Measurements from ENCODE around the gene ZNF3.

Gene ZNF3

GRCh38 chr7:100099452-100099851 is 17.9 kb upstream of the ZNF3 start:
- Mint-ChIP-seq H3K36me3 (ENCODE audit: low read depth) (peaks cover 71% of the 10 kb centered on the region), H3K4me3 (peak overlapping the region; percentile 89)

GRCh38 chr7:100098913-100099312 is 17.4 kb upstream of the ZNF3 start:
- H3K9me3 Mint-ChIP-seq = no peaks in the 10 kb centered on the region
- no peaks in the 10 kb centered on the region for H3K27me3 Mint-ChIP-seq
- peaks cover 55% of the 10 kb centered on the region for H3K4me1 Mint-ChIP-seq (ENCODE audit: low read depth)
- H3K27ac Mint-ChIP-seq = peak overlapping the region; percentile 79
- H3K36me3 Mint-ChIP-seq (ENCODE audit: low read depth) = peaks cover 73% of the 10 kb centered on the region
- peak overlapping the region; percentile 89 for H3K4me3 Mint-ChIP-seq

More at GRCh38 chr7:100099452-100099851, 17.9 kb upstream of the ZNF3 start:
- Mint-ChIP-seq H3K27ac (peak overlapping the region; percentile 96), H3K4me1 (ENCODE audit: low read depth) (peaks cover 55% of the 10 kb centered on the region), H3K9me3 (no peaks in the 10 kb centered on the region), H3K27me3 (no peaks in the 10 kb centered on the region)

GRCh38 chr7:100095704-100096103 is 14.2 kb upstream of the ZNF3 start:
- Mint-ChIP-seq H3K9me3 (no peaks in the 10 kb centered on the region), H3K4me3 (no peak overlapping the region), H3K36me3 (ENCODE audit: low read depth) (peaks cover 97% of the 10 kb centered on the region), H3K4me1 (ENCODE audit: low read depth) (peaks cover 65% of the 10 kb centered on the region), H3K27me3 (no peaks in the 10 kb centered on the region), H3K27ac (peak overlapping the region; percentile 76)

- H3K4me1 Mint-ChIP-seq (ENCODE audit: low read depth) = peaks cover 66% of the 10 kb centered on the region
- H3K9me3 Mint-ChIP-seq = no peaks in the 10 kb centered on the region
- H3K4me3 Mint-ChIP-seq = no peak overlapping the region
- no peaks in the 10 kb centered on the region for H3K27me3 Mint-ChIP-seq
- H3K36me3 Mint-ChIP-seq (ENCODE audit: low read depth) = peaks cover 97% of the 10 kb centered on the region
- H3K27ac Mint-ChIP-seq = peak overlapping the region; percentile 23
Measured at GRCh38 chr7:100095289-100095688, 13.8 kb upstream of the ZNF3 start.

GRCh38 chr7:100093925-100094486 is 12.5 kb upstream of the ZNF3 start:
- H3K27me3 Mint-ChIP-seq = no peaks in the 10 kb centered on the region
- no peak overlapping the region for H3K4me3 Mint-ChIP-seq
- H3K27ac Mint-ChIP-seq = no peak overlapping the region
- no peaks in the 10 kb centered on the region for H3K9me3 Mint-ChIP-seq
- H3K4me1 Mint-ChIP-seq (ENCODE audit: low read depth) = peaks cover 66% of the 10 kb centered on the region
- peaks cover 84% of the 10 kb centered on the region for H3K36me3 Mint-ChIP-seq (ENCODE audit: low read depth)

GRCh38 chr7:100093498-100093897 is 12.0 kb upstream of the ZNF3 start:
- H3K4me3 Mint-ChIP-seq = no peak overlapping the region
- peaks cover 79% of the 10 kb centered on the region for H3K36me3 Mint-ChIP-seq (ENCODE audit: low read depth)

GRCh38 chr7:100093054-100093453 is 11.5 kb upstream of the ZNF3 start:
- Mint-ChIP-seq H3K9me3 (no peaks in the 10 kb centered on the region), H3K36me3 (ENCODE audit: low read depth) (peaks cover 75% of the 10 kb centered on the region), H3K4me1 (ENCODE audit: low read depth) (peaks cover 62% of the 10 kb centered on the region), H3K27ac (no peak overlapping the region), H3K4me3 (no peak overlapping the region), H3K27me3 (no peaks in the 10 kb centered on the region)

More at GRCh38 chr7:100093498-100093897, 12.0 kb upstream of the ZNF3 start:
- Mint-ChIP-seq H3K4me1 (ENCODE audit: low read depth) (peaks cover 62% of the 10 kb centered on the region), H3K27me3 (no peaks in the 10 kb centered on the region), H3K27ac (peak overlapping the region; percentile 52), H3K9me3 (no peaks in the 10 kb centered on the region)

GRCh38 chr7:100091411-100092181 is 10.1 kb upstream of the ZNF3 start:
- Mint-ChIP-seq H3K27me3 (no peaks in the 10 kb centered on the region), H3K36me3 (ENCODE audit: low read depth) (peaks cover 62% of the 10 kb centered on the region), H3K4me3 (peak overlapping the region; percentile 30), H3K27ac (peak overlapping the region; percentile 63), H3K9me3 (no peaks in the 10 kb centered on the region), H3K4me1 (ENCODE audit: low read depth) (peaks cover 60% of the 10 kb centered on the region)

GRCh38 chr7:100090527-100091410 is 9.2 kb upstream of the ZNF3 start:
- H3K27ac Mint-ChIP-seq = peak overlapping the region; percentile 63
- no peaks in the 10 kb centered on the region for H3K27me3 Mint-ChIP-seq
- H3K9me3 Mint-ChIP-seq = no peaks in the 10 kb centered on the region
- H3K4me1 Mint-ChIP-seq (ENCODE audit: low read depth) = peaks cover 58% of the 10 kb centered on the region
- peaks cover 55% of the 10 kb centered on the region for H3K36me3 Mint-ChIP-seq (ENCODE audit: low read depth)
- H3K4me3 Mint-ChIP-seq = peak overlapping the region; percentile 54

GRCh38 chr7:100089458-100090196 is 8.1 kb upstream of the ZNF3 start:
- Mint-ChIP-seq H3K4me3 (peak overlapping the region; percentile 90), H3K27ac (peak overlapping the region; percentile 97), H3K9me3 (no peaks in the 10 kb centered on the region), H3K4me1 (ENCODE audit: low read depth) (peaks cover 51% of the 10 kb centered on the region), H3K27me3 (no peaks in the 10 kb centered on the region), H3K36me3 (ENCODE audit: low read depth) (peaks cover 43% of the 10 kb centered on the region)

- Mint-ChIP-seq H3K4me1 (ENCODE audit: low read depth) (peaks cover 50% of the 10 kb centered on the region), H3K4me3 (peak within 1 kb of the TSS; percentile 90), H3K9me3 (no peaks in the 10 kb centered on the region), H3K27me3 (no peaks in the 10 kb centered on the region), H3K27ac (peak within 1 kb of the TSS; percentile 97), H3K36me3 (ENCODE audit: low read depth) (peaks cover 35% of the 10 kb centered on the region)
Measured at GRCh38 chr7:100088621-100089457, 7.3 kb upstream of the ZNF3 start, which contains the start of gene COPS6. Gene COPS6 (plus strand): TSS chr7:100088969. CDS start chr7:100088991, 22 bp downstream.

GRCh38 chr7:100088095-100088620 is 6.6 kb upstream of the ZNF3 start:
- peaks cover 28% of the 10 kb centered on the region for H3K36me3 Mint-ChIP-seq (ENCODE audit: low read depth)
- H3K9me3 Mint-ChIP-seq = no peaks in the 10 kb centered on the region
- H3K27ac Mint-ChIP-seq = peak overlapping the region; percentile 97
- peak overlapping the region; percentile 90 for H3K4me3 Mint-ChIP-seq
- H3K4me1 Mint-ChIP-seq (ENCODE audit: low read depth) = peaks cover 43% of the 10 kb centered on the region
- no peaks in the 10 kb centered on the region for H3K27me3 Mint-ChIP-seq

- peaks cover 19% of the 10 kb centered on the region for H3K36me3 Mint-ChIP-seq (ENCODE audit: low read depth)
- H3K9me3 Mint-ChIP-seq = no peaks in the 10 kb centered on the region
- H3K27me3 Mint-ChIP-seq = no peaks in the 10 kb centered on the region
- H3K4me1 Mint-ChIP-seq (ENCODE audit: low read depth) = peaks cover 48% of the 10 kb centered on the region
- peak overlapping the region; percentile 7 for H3K4me3 Mint-ChIP-seq
- H3K27ac Mint-ChIP-seq = no peak overlapping the region
Measured at GRCh38 chr7:100087055-100087750, 5.7 kb upstream of the ZNF3 start.
